Kidney capillary endothelial cell (primary cell): ENCODE results near the gene TRIM7.
"Not testable (repeated sequence)": the region's sequence is repeated elsewhere in the genome, so short reads cannot be mapped to it uniquely, and the experiment has no call there.

Source experiments
- DNase-seq: peaks from one replicate; pipeline ENCODE4 v3.0.0-alpha.2; 2018; ENCODE audit warnings: low spot score

TRIM7 gene

GRCh38 chr5:181212934-181213333, 7.9 kb upstream of the TRIM7 start:
- no peak for DNase-seq

GRCh38 chr5:181212080-181212479, 7.1 kb upstream of the TRIM7 start:
- DNase-seq, result no peak

- DNase-seq, result no peak
These were observed 6.2 kb upstream of the TRIM7 start for GRCh38 chr5:181211208-181211607.

GRCh38 chr5:181210698-181211097, 5.7 kb upstream of the TRIM7 start:
- not testable (repeated sequence) for DNase-seq

- DNase-seq, result not testable (repeated sequence)
These were observed 5.2 kb upstream of the TRIM7 start for GRCh38 chr5:181210148-181210547.

DNA sequence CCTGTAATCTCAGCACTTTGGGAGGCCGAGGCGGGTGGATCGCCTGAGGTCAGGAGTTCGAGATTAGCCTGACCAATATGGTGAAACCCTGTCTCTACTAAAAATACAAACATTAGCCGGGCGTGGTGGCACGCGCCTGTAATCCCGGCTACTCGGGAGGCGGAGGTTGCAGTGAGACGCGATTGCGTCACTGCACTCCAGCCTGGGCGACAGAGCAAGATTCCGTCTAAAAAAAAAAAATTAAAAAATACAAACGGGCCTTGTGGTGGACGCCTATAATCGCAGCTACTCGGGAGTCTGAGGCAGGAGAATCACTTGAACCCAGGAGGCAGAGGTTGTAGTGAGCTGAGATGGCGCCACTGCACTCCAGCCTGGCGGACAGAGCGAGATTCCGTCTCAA, 4.0 kb upstream of the TRIM7 start:
- DNase-seq, result not testable (repeated sequence)

DNA sequence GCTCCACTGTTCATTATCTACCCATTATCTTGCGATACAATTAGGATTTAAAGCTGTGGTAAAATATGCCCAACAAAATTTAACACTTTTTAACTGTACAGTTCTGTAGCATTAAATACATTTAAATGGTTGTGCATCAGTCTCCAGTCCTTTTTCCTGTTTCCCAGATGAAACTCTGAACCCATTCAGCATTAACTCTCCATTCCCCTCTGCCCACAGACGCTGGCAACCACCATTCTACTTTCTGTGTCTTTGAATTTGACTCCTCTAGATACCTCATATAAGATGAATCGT, 2.9 kb upstream of the TRIM7 start:
- DNase-seq, result no peak

DNA sequence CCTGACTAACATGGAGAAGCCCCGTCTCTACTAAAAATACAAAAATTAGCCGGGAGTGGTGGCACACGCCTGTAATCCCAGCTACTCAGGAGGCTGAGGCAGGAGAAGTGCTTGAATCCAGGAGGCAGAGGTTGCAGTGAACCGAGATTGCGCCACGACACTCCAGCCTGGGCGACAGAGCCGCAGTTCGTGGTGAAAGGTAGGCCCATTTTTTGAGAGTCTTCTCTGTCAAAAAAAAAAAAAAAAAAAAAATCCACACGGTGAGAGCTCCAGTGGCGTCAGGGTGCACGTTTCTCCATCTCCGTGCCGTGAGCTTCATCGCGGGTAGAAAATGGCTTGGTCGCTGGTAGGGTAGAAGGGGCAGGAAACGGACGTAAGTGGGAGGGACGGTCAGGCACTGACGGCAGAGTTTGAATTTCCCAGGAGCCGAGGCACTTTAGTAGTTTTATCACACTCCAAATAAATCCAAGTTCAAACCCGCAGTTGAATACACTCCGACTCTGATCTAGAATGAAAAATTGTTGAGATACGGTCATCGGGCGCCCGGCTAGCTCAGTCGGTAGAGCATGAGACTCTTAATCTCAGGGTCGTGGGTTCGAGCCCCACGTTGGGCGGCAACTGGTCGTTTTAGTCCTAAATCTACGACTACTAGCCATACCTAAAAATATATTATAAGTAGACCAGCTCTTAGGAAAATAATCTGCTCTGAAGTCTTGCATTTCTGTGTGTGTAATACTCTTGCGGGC, 2.4 kb upstream of the TRIM7 start:
- DNase-seq, result peak; percentile 87

GRCh38 chr5:181205761-181206649, 1.0 kb upstream of the TRIM7 start:
- DNase-seq, result no peak

DNA sequence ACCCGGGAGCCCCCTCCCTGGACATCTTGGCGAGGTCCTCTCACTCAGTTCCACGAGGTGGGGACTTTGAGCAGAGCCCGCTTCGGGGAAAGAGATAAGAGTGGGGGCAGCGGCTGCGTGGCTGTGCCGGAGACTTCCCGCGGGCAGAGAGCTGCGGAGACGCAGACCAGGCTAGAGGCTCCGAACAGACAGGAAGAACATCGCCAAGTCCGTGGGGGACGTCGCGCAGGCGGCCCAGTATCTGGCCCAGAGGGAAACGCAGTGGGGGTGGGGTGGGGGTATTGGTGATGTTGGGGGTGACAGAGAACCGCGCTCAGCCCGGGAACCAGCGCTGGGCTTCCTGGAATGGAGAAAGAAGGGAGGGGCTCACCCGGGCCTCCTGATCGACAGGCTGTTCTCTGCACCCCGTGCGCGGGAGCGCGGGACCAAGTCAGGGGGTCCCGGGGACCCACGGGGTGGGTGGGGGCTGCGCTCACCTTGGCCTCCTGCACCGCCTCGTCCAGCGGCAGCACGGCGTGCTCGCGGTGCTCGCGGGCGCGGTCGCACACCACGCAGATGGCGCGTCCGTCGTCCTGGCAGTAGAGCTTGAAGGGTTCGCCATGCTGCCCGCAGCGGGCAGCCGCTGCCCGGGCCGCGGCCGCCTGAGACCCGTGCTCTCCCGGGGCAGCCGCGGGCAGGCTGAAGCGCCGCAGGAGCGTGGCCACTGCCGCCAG, 727 bp downstream of the TRIM7 start:
- no peak for DNase-seq

DNA sequence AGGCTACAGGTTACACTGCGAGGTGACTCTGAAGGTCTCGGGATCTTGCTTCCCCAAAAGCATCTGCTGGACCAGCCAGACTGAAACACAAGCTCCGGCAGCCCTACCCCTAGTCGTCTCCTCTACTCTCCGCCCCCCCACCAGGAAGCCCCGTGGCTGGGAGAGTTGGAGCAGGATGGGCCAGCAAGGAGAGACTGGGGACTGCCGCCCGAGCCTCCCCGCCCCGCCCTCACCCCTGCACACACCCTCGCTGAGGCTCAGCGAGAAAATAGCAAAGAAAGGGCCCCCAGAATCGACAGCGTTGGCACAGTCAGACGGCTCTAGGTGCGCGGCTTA, 1.3 kb downstream of the TRIM7 start:
- DNase-seq, result no peak

DNA sequence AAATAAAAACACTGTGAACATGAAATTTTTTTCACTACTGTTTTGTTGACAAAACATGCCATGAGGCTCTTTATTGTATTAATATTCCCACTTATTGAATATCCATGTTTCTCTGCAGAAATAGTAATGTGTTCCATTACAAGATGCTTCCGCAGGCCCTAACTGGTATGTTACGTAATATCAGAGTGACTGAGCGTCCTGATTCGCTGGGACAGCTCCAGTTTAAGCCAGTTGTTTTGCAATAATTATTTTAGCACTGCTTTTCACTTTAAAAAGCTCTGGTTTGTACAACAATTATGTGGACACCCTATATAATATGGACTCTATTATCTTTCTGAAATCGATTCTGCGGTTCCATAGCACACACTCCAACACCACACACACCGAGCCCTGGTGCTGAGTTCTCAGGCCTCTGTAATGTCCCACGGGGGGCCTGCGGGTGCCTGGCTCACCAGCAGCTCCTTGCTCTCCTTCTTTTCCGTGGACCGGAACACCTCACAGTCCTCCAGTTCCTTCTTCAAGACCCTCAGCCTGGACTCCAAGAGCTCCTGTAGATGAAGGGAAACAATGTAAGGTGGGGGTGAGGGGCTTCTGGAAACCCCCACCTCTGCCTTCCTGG, 1.8 kb downstream of the TRIM7 start:
- no peak for DNase-seq

GRCh38 chr5:181200816-181201215, 4.2 kb downstream of the TRIM7 start:
- DNase-seq, result no peak

GRCh38 chr5:181199881-181200638, 4.9 kb downstream of the TRIM7 start:
- DNase-seq, result no peak

- DNase-seq, result no peak
These were observed 6.0 kb downstream of the TRIM7 start for GRCh38 chr5:181198905-181199519.

DNA sequence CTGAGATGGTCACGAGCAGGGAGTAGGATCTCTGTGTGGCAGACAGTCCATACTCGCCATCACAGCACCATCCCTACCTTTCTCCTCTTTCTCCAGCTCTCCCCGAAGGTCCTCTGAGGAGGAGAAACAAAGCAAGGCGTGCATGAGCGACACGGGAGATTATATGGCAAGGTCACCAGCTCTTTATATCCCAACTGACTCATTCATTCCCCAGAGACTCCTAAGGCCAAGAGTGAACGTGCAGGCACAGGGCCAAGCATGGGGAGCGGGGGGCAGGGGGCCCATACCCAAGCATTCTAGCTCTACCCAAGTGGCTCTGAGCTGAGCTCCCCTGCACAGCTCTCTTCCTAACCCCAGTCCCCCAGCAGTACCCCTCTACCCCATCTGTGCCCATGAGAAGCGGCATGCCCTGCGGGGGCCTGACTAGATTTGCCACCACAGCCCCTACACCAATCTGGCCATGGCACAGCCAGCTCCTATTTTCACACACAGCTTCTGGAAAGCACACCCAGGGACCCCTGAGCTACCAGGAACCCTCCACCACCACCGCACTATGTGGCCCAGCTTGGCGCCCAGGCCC, 6.8 kb downstream of the TRIM7 start:
- DNase-seq, result no peak

GRCh38 chr5:181197326-181197951, 7.6 kb downstream of the TRIM7 start:
- no peak for DNase-seq

GRCh38 chr5:181195249-181195761, 9.7 kb downstream of the TRIM7 start:
- no peak for DNase-seq

GRCh38 chr5:181194489-181195248, 10.3 kb downstream of the TRIM7 start:
- no peak for DNase-seq

DNA sequence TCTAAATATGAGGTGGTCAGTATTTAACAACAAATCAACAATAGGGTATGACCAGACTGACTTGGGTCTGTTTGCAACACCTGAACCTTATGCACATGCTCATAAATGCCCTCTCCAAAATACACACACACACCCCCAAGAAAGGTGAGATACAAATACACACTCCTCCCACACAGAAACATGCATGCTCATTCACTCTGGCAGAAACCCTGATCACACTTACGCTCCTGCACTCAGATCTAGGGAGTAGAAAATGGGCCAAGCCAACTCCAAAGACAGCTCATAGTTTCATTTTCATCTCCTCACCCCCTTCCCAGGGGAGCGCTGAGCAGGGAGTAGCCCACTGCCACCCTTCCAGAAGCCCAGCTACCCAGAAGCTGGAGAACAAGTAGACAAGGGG, 11.3 kb downstream of the TRIM7 start:
- DNase-seq, result no peak
